Ovary (tissue), 3 donors: Measurements from ENCODE around the gene SUSD2.
A peak's percentile ranks its signal among the peaks of the same experiment; 100 is the strongest.

ENCODE experiments used
- CTCF ChIP-seq, 3 donors: fragments of 450-650 bp in 2 of 3; fragments of 200-600 bp in 1 of 3; IDR thresholded peaks; one replicate each; pipeline versions ENCODE4 v1.5.1 to v1.8.0; 2016 to 2022; ENCODE audit warnings: antibody characterized with exemption in 3 of 3, mild to moderate bottlenecking in 1 of 3
- POLR2A ChIP-seq: fragments of 450-650 bp; IDR thresholded peaks from one replicate; pipeline ENCODE4 v1.6.1; 2017; ENCODE audit warnings: antibody characterized with exemption, mild to moderate bottlenecking, moderate library complexity
- donor health status: DM: no; HTN: no; CAD: no.

DNA sequence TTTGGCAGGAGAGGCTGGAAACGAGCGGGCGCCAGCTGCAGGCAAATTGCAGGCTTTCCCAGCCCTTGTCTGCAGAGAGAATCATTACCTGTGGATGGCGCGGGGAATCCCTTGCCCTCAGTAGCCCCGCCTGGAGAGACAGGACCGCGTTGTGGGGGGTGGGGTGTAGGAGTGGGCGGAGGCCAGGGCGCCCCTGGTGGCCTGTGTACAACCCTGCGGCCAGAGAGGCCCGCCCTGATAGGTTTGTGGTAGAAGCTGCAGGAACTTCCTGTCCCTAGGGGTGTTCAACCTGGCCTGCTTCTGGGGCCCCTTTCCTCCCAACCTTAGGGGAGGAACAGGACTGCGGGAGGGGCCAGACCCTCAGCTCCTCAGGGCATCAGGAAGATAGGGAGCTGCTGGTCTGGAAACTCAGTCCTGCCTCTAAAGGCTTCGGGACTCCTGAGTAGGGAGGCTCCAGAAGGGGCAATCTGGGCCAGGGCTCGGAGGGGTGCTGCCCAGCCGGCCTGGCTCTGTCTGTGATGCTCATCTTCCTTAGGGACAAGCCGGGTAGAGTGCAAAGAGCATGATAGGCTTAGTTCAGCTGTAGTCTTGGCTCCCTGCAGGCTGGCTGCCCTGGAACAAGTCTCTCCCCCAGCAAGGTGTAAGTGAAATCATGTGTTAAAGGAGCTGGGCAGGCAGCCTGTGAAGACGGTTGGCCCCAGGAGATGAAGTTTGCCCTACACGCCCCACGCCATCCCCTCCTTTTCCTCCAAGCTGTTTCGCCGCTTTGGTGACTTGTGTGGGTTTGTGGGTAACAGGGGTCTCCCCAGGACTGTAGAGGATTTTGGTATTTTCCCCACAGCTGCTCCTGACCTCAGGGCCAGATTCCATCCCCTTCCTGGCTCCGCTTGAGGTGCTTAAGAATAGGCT is 24.1 kb upstream of the SUSD2 start:
- TF ChIP-seq CTCF (IDR thresholded peaks at IDR 0.05) (peak; percentile 76 to 80 (median 76)), POLR2A (no peak)
